Ishikawa (cell line): ENCODE results near the gene PDE7B.

ENCODE experiments used
- CEBPB ChIP-seq: IDR thresholded peaks from 2 replicates; pipeline ENCODE4 v1.6.1; 2012
- CREB1 ChIP-seq: IDR thresholded peaks from 2 replicates; pipeline ENCODE4 v1.6.1; 2012; ENCODE audit warnings: low read depth
- EGR1 ChIP-seq: IDR thresholded peaks from 2 replicates; pipeline ENCODE4 v1.6.1; 2012
- EP300 ChIP-seq: IDR thresholded peaks from 2 replicates; pipeline ENCODE4 v1.6.1; 2012; ENCODE audit warnings: borderline replicate concordance
- FOXM1 ChIP-seq: IDR thresholded peaks from 2 replicates; pipeline ENCODE4 v1.6.1; 2012; ENCODE audit warnings: low read depth, borderline replicate concordance
- MAX ChIP-seq: IDR thresholded peaks from 2 replicates; pipeline ENCODE4 v1.6.1; 2012
- NFIC ChIP-seq: IDR thresholded peaks from 2 replicates; pipeline ENCODE4 v1.6.1; 2012
- RAD21 ChIP-seq: IDR thresholded peaks from 2 replicates; pipeline ENCODE4 v1.6.1; 2012; ENCODE audit warnings: low read depth
- REST ChIP-seq: IDR thresholded peaks from 2 replicates; pipeline ENCODE4 v1.6.1; 2012; ENCODE audit warnings: low read depth, mild to moderate bottlenecking
- TAF1 ChIP-seq: IDR thresholded peaks from 2 replicates; pipeline ENCODE4 v1.6.1; 2012; ENCODE audit warnings: low read depth, mild to moderate bottlenecking
- TCF12 ChIP-seq: IDR thresholded peaks from 2 replicates; pipeline ENCODE4 v1.6.1; 2012; ENCODE audit warnings: low read depth
- TEAD4 ChIP-seq: IDR thresholded peaks from 2 replicates; pipeline ENCODE4 v1.6.1; 2012
- YY1 ChIP-seq: IDR thresholded peaks from 2 replicates; pipeline ENCODE4 v1.6.1; 2012; ENCODE audit warnings: low read depth
- ZBTB7A ChIP-seq: IDR thresholded peaks from 2 replicates; pipeline ENCODE4 v1.6.1; 2012; ENCODE audit warnings: low read depth
- TF ChIP-seq, protein P1 (sequence below): IDR thresholded peaks from 2 replicates; pipeline ENCODE4 v1.6.1; 2012

The PDE7B gene

DNA sequence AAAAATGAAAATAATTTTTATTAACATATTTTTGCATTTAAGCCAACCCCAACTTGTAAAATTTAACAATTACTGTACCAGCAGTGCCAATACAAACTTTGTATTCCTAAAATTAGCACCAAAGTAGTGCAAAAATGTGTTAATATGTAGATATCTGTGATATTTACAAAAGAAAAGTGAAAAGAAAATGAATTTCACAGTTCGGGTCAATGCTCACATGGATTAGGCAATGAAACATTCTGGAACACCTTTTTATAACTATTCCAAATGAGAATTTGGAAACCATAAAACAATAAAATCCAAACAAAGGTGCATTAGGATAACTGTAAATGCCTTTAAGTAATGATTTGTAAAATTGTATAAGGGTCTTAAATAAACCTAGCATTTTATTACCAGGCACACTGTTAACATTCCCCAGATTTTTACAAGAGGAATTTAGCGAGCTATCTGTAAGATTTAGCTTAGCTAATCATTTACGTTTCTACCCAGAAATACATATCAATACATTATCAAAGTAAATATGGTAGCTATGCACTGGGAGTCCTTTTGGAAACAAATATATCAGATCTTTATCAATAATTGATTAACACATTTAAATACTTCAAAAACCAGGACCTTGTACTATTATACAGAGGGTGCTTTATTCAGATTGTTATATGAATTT lies 286.4 kb downstream of the PDE7B start:
- TF ChIP-seq MAX, result no peak
- no peak for TF ChIP-seq EP300
- TF ChIP-seq EGR1, result no peak
- no peak for TF ChIP-seq ZBTB7A
- TF ChIP-seq REST, result no peak
- no peak for TF ChIP-seq RAD21
- no peak for TF ChIP-seq TAF1
- no peak for TF ChIP-seq FOXM1
- TF ChIP-seq CREB1, result no peak
- no peak for TF ChIP-seq NFIC
- no peak for TF ChIP-seq CEBPB
- no peak for TF ChIP-seq TCF12
- TF ChIP-seq TEAD4, result no peak
- TF ChIP-seq YY1, result no peak
- TF ChIP-seq, protein P1, sequence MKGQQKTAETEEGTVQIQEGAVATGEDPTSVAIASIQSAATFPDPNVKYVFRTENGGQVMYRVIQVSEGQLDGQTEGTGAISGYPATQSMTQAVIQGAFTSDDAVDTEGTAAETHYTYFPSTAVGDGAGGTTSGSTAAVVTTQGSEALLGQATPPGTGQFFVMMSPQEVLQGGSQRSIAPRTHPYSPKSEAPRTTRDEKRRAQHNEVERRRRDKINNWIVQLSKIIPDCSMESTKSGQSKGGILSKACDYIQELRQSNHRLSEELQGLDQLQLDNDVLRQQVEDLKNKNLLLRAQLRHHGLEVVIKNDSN, result no peak

GRCh38 chr6:136144251-136145023 lies 292.9 kb downstream of the PDE7B start:
- TF ChIP-seq YY1 (no peak), CREB1 (no peak), EP300 (no peak), FOXM1 (no peak), ZBTB7A (no peak)

- TF ChIP-seq, protein P1, result no peak
- TF ChIP-seq MAX, result no peak
- TF ChIP-seq CEBPB, result no peak
- TF ChIP-seq EP300, result no peak
These were observed 294.6 kb downstream of the PDE7B start for GRCh38 chr6:136146130-136146529.

DNA sequence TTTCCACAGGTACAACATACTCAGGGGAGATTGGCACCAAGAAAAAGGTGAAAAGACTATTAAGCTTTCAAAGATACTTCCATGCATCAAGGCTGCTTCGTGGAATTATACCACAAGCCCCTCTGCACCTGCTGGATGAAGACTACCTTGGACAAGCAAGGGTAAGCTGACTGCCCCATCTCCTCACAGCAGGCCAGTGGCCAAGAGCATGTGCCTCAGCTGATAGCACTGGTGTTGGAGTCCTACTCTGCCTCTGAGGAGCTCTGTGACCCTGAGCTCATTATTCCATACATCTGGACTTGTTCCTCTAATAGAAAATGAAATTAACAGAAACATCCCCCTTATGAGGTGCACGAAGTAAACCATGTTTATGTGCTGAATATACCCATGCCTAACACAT lies 295.8 kb downstream of the PDE7B start:
- no peak for TF ChIP-seq CREB1

- TF ChIP-seq TEAD4 (no peak), REST (no peak), YY1 (no peak), NFIC (no peak)
These were observed 296.6 kb downstream of the PDE7B start for GRCh38 chr6:136148051-136148450.

- no peak for TF ChIP-seq EP300
- TF ChIP-seq EGR1, result no peak
- TF ChIP-seq TCF12, result no peak
- TF ChIP-seq TEAD4, result no peak
- TF ChIP-seq, protein P1, result no peak
- TF ChIP-seq YY1, result no peak
- TF ChIP-seq REST, result no peak
- no peak for TF ChIP-seq FOXM1
- TF ChIP-seq MAX, result no peak
- TF ChIP-seq RAD21, result no peak
- no peak for TF ChIP-seq CREB1
- no peak for TF ChIP-seq NFIC
- no peak for TF ChIP-seq ZBTB7A
- no peak for TF ChIP-seq CEBPB
- no peak for TF ChIP-seq TAF1
These were observed 297.0 kb downstream of the PDE7B start for GRCh38 chr6:136148523-136148922.
